Colonic mucosa (tissue), 4 donors: ENCODE data around the gene VILL. TPM values are rescaled to one million over a fixed set of nuclear protein-coding genes. Genes with fewer than 3 reads are reported as not detected.
"Not testable (repeated sequence)": the region's sequence is repeated elsewhere in the genome, so short reads cannot be mapped to it uniquely, and the experiment has no call there.

ENCODE experiments used
- DNase-seq: peaks from one replicate; pipeline ENCODE4 v3.0.0-alpha.2; 2020
- H3K27ac ChIP-seq: fragments of 200-600 bp; one replicate; pipeline ENCODE4 v1.8.0; 2021
- H3K27me3 ChIP-seq: fragments of 200-600 bp; one replicate; pipeline ENCODE4 v1.8.0; 2021
- H3K36me3 ChIP-seq: fragments of 200-600 bp; one replicate; pipeline ENCODE4 v1.8.0; 2021
- H3K4me1 ChIP-seq: fragments of 200-600 bp; one replicate; pipeline ENCODE4 v1.8.0; 2021; ENCODE audit warnings: mild to moderate bottlenecking
- H3K4me3 ChIP-seq: fragments of 200-600 bp; one replicate; pipeline ENCODE4 v1.8.0; 2021
- H3K9ac ChIP-seq, 2 donors: one replicate each; pipeline ENCODE4 v1.7.0; 2013; ENCODE audit warnings: control low read depth in 2 of 2, low read depth in 2 of 2, low read length in 2 of 2
- H3K9me3 ChIP-seq: fragments of 200-600 bp; one replicate; pipeline ENCODE4 v1.8.0; 2021
- intact Hi-C: fragments of 100-400 bp; cut with DNase I; formaldehyde crosslinking; loops from one replicate; pipeline ENCODE4 v1.14.1; 2022
- microRNA-seq: library from miRNA; unstranded; fragments of <30 nt; microRNA quantifications from one replicate; pipeline ENCODE4, GENCODE V29; 2019
- total RNA-seq, 2 donors: library from RNA; stranded (reverse); fragmentation: NEBNext Ultra II Directional in 1 of 2; extraction: Animal tissue kit (Norgen Biotek cat#: 25700) in 1 of 2; gene quantifications; one replicate each; pipeline ENCODE4 v1.2.1, GENCODE V29; 2021
- TF ChIP-seq, protein P1 (sequence below): fragments of 200-600 bp; IDR thresholded peaks from one replicate; pipeline ENCODE4 v1.8.0; 2022; ENCODE audit warnings: antibody characterized with exemption, mild to moderate bottlenecking
- donor health status: healthy.
- donor health status: DM: no; HTN: no; CAD: no.
- donor health status: DM: no; HTN: no; CAD: no.

VILL gene
- total RNA-seq, 2 donors from 2014 or later, result 155 to 166 TPM

GRCh38 chr3:38049358-38050126 is 59.0 kb downstream of the VILL start:
- intact Hi-C loops, result no loop called here
- Histone ChIP-seq H3K27ac (no peak overlapping the region), H3K36me3 (no peaks in the 10 kb centered on the region), H3K9ac (no peak overlapping the region), H3K4me1 (no peaks in the 10 kb centered on the region), H3K4me3 (no peak overlapping the region), H3K27me3 (no peaks in the 10 kb centered on the region), H3K9me3 (no peaks in the 10 kb centered on the region)
- DNase-seq, result no peak
- TF ChIP-seq, protein P1, sequence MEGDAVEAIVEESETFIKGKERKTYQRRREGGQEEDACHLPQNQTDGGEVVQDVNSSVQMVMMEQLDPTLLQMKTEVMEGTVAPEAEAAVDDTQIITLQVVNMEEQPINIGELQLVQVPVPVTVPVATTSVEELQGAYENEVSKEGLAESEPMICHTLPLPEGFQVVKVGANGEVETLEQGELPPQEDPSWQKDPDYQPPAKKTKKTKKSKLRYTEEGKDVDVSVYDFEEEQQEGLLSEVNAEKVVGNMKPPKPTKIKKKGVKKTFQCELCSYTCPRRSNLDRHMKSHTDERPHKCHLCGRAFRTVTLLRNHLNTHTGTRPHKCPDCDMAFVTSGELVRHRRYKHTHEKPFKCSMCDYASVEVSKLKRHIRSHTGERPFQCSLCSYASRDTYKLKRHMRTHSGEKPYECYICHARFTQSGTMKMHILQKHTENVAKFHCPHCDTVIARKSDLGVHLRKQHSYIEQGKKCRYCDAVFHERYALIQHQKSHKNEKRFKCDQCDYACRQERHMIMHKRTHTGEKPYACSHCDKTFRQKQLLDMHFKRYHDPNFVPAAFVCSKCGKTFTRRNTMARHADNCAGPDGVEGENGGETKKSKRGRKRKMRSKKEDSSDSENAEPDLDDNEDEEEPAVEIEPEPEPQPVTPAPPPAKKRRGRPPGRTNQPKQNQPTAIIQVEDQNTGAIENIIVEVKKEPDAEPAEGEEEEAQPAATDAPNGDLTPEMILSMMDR, result no peak

- no peaks in the 10 kb centered on the region for H3K9me3 ChIP-seq
- no peaks in the 10 kb centered on the region for H3K4me1 ChIP-seq
- no peaks in the 10 kb centered on the region for H3K36me3 ChIP-seq
- H3K27ac ChIP-seq, result no peak overlapping the region
- no peaks in the 10 kb centered on the region for H3K27me3 ChIP-seq
- DNase-seq, result no peak
- intact Hi-C loops, result no loop called here
- TF ChIP-seq, protein P1, result no peak
- H3K9ac ChIP-seq, result no peak overlapping the region
- no peak overlapping the region for H3K4me3 ChIP-seq
These were observed 60.5 kb downstream of the VILL start for GRCh38 chr3:38051131-38051530.

DNA sequence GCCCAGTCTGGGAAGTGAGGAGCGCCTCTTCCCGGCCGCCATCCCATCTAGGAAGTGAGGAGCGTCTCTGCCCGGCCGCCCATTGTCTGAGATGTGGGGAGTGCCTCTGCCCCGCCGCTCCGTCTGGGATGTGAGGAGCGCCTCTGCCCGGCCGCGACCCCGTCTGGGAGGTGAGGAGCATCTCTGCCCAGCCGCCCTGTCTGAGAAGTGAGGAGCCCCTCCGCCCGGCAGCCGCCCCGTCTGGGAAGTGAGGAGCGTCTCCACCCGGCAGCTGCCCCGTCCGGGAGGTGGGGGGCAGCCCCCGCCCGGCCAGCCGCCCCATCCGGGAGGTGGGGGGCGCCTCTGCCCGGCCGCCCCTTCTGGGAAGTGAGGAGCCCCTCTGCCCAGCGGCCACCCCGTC is 62.7 kb downstream of the VILL start:
- H3K4me3 ChIP-seq, H3K36me3 ChIP-seq, H3K4me1 ChIP-seq, H3K9ac ChIP-seq, DNase-seq, intact Hi-C loops, H3K9me3 ChIP-seq, H3K27me3 ChIP-seq, H3K27ac ChIP-seq: not testable (repeated sequence)

DNA sequence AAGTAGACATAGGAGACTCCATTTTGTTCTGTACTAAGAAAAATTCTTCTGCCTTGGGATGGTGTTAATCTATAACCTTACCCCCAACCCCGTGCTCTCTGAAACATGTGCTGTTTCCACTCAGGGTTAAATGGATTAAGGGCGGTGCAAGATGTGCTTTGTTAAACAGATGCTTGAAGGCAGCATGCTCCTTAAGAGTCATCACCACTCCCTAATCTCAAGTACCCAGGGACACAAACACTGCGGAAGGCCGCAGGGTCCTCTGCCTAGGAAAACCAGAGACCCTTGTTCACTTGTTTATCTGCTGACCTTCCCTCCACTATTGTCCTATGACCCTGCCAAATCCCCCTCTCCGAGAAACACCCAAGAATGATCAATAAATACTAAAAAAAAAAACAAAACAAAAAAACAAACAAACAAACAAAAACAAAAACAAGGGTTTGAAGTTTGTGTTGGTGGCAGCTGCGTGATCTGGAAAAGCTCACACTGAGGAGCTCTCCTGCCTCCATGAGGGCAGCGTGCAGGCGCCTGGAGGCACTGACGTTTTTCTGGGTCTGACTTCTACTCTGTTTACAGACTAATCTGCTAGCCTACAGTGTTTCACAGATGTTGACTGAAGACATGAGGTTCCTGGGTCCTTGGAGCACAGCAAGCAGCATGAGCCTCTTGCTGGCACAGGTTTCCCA is 63.4 kb downstream of the VILL start:
- H3K4me1 ChIP-seq, H3K36me3 ChIP-seq, DNase-seq, H3K9me3 ChIP-seq, H3K4me3 ChIP-seq, H3K27me3 ChIP-seq, intact Hi-C loops, H3K27ac ChIP-seq, H3K9ac ChIP-seq: not testable (repeated sequence)

GRCh38 chr3:38054499-38055001 is 64.0 kb downstream of the VILL start:
- TF ChIP-seq, protein P1, result no peak
- Histone ChIP-seq H3K9ac (no peak overlapping the region), H3K27ac (no peak overlapping the region), H3K27me3 (no peaks in the 10 kb centered on the region), H3K9me3 (no peaks in the 10 kb centered on the region), H3K4me3 (no peak overlapping the region), H3K36me3 (no peaks in the 10 kb centered on the region), H3K4me1 (no peaks in the 10 kb centered on the region)
- no peak for DNase-seq
- intact Hi-C loops, result no loop called here

Small RNAs within 50 kb of the gene (microRNA-seq; reads per million reads assigned to microRNA genes)
- gene MIR26A1, result 20.4 reads per million, percentile 28 among the genes with 10 or more reads in this experiment

Other genes with a start within 250 kb of the VILL start
- gene CTDSPL, start 128.9 kb upstream of the VILL start, total RNA-seq, result 10 to 100 TPM; 75.0 to 76.7 TPM
- 10 to 100 TPM; 46.8 to 70.0 TPM for gene PLCD1, start 38.9 kb downstream of the VILL start, total RNA-seq
- under 1 TPM; 0.52 to 0.56 TPM for gene DLEC1, start 48.4 kb downstream of the VILL start, total RNA-seq
- 100 to 1,000 TPM; 135 to 167 TPM for gene ACAA1, start 146.3 kb downstream of the VILL start, total RNA-seq
- gene MYD88, start 147.9 kb downstream of the VILL start, total RNA-seq, result 10 to 100 TPM; 69.5 to 70.4 TPM
- 10 to 100 TPM; 32.0 to 57.3 TPM for gene OXSR1, start 174.8 kb downstream of the VILL start, total RNA-seq